Ovary (tissue), 9 donors: ENCODE results near the gene OGA. TPM values are rescaled to one million over a fixed set of nuclear protein-coding genes. Genes with fewer than 3 reads are reported as not detected.

Source experiments
- DNase-seq, 5 donors: peaks; one replicate each; pipeline ENCODE4 v3.0.0-alpha.2; 2019 to 2020
- H3K27ac ChIP-seq, 2 donors: fragments of 200-600 bp; one replicate each; pipeline versions ENCODE4 v1.5.1 to v1.8.0; 2019 to 2022
- H3K27me3 ChIP-seq: fragments of 200-600 bp; one replicate; pipeline ENCODE4 v1.8.0; 2022
- H3K36me3 ChIP-seq: fragments of 200-600 bp; sonication (generic); one replicate; pipeline ENCODE4 v1.5.1; 2019
- H3K4me1 ChIP-seq: one replicate; pipeline ENCODE4 v1.8.1; 2013; ENCODE audit warnings: mild to moderate bottlenecking, moderate library complexity; ENCODE audit not compliant: insufficient read depth
- H3K4me3 ChIP-seq: fragments of 200-600 bp; sonication (generic); one replicate; pipeline ENCODE4 v1.5.1; 2017
- H3K9me3 ChIP-seq, 2 donors: fragments of 200-600 bp in 1 of 2; sonication (generic) in 1 of 2; one replicate each; pipeline versions ENCODE4 v1.5.1 to v1.8.1; 2013 to 2019; ENCODE audit warnings: mild to moderate bottlenecking in 1 of 2, moderate library complexity in 1 of 2
- CTCF ChIP-seq, 3 donors: fragments of 450-650 bp in 2 of 3; fragments of 200-600 bp in 1 of 3; IDR thresholded peaks; one replicate each; pipeline versions ENCODE4 v1.5.1 to v1.8.0; 2016 to 2022; ENCODE audit warnings: antibody characterized with exemption in 3 of 3, mild to moderate bottlenecking in 1 of 3
- EP300 ChIP-seq: sonication (generic); formaldehyde crosslinking; IDR thresholded peaks from one replicate; pipeline ENCODE4 v1.6.1; 2017; ENCODE audit warnings: antibody characterized with exemption
- POLR2A ChIP-seq: fragments of 450-650 bp; IDR thresholded peaks from one replicate; pipeline ENCODE4 v1.6.1; 2017; ENCODE audit warnings: antibody characterized with exemption, mild to moderate bottlenecking, moderate library complexity
- WGBS, 3 donors: extraction: QIAGEN DNeasy Blood & Tissue Kit in 1 of 3; methylation state at CpG; one replicate each; pipeline versions ENCODE4 v1.1.5 to v1.1.7; 2013 to 2017; 5-methylcytosine and 5-hydroxymethylcytosine counted together
- intact Hi-C, 4 donors: fragments of 100-400 bp; cut with DNase I; formaldehyde crosslinking; loops; one replicate each; pipeline versions ENCODE4 v1.11.0 to v1.15.1; 2022 to 2023
- polyA plus RNA-seq, 2 donors: library from polyadenylated mRNA; stranded (reverse); fragments of 200-250 nt in 1 of 2; fragments of 350-450 nt in 1 of 2; fragmentation: Illumina TruSeq in 1 of 2; extraction: RNeasy Lipid Tissue Mini Kit (QIAGEN cat#74804) in 1 of 2; gene quantifications; one replicate each; pipeline ENCODE4 v1.2.3, GENCODE V29; 2013 to 2014
- total RNA-seq, 7 donors: library from RNA; depleted of rRNA in 2 of 7; stranded (reverse); fragments of >200 nt in 2 of 7; fragmentation: NEBNext Ultra II Directional in 3 of 7; extraction: Animal tissue kit (Norgen Biotek cat#: 25700) in 3 of 7; gene quantifications; one replicate each; pipeline versions ENCODE4 v1.1.0 to v1.2.4, GENCODE V29; 2016 to 2023
- donor health status: DM: no; HTN: no; CAD: no; lungs with moderate emphysema.
- donor health status: DM: no; HTN: no; CAD: no.
- donor health status: Bipolar disorder and iron deficiency.
- donor health status: DM: yes; HTN: yes; CAD: no.
- donor health status: DM: no; HTN: no; CAD: no.
- donor health status: DM: yes; HTN: yes; CAD: no.

The OGA gene
- total and polyA plus RNA-seq, 9 donors = 58.9 to 134 (median 102) TPM

DNA sequence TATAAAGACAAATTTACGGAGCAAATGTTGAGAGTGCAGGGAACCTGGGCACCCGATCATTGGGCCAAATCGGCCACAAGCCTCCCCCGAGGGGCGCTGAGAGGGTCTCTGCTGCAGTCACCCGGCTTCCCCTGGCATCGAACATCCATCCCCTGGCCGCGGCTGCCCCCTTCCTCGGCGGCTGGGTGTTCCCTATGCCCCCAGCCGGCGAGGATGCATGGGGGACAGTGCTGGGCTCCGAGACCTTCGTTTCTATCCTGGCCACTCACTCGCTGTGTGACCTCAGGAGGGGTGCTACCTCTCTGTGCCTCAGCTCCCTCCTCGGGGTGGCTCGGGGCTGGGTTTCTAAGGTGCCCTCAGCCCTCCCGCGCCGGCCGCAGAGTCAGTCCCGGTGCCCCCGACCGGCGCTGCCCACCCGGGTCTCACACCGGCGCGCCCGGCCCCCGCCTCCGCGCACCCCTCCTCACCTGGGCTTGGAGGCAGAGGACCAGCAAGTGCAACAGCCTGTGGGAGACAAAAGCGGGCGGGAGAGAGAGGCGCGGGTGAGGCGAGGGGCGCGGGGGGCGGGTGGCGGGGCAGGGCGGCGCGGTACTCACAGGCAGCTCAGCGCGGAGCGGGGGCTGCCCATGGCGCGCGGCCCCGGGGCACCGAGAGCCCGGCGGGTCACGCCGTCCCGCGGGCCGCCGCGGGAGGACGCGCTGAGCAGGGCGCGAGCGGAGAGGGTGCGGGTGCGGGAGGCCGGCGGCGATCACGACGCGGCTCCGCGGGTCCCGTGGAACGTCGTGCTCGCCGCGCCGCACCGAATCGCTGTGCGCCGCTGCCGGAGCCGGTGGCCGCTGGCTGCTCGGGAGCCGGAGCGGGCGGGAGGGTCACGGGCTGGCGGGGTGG lies 42.7 kb downstream of the OGA start, which contains the start of gene FGF8:
TSS of gene FGF8 (minus strand) at position 842 of the 888 bp plus-strand sequence. CDS start at position 628, 214 bp downstream.
- WGBS, 3 donors = 1 to 2% (median 1%) methylated on average over 50 to 98 of the region's 98 CpGs
- H3K27me3 ChIP-seq = no peaks in the 10 kb centered on the region
- DNase-seq = no peak

GRCh38 chr10:101774589-101775272 lies 43.5 kb downstream of the OGA start:
- Histone ChIP-seq H3K27ac (no peak overlapping the region), H3K36me3 (no peaks in the 10 kb centered on the region), H3K27me3 (no peaks in the 10 kb centered on the region), H3K4me3 (no peak overlapping the region), H3K9me3 (no peaks in the 10 kb centered on the region), H3K4me1 (peaks cover 5% of the 10 kb centered on the region)
- intact Hi-C loops = loop anchor here (5.0 to 10.0 kb wide), 6 partner anchors 170 to 560 kb away; no protein-coding TSS in a partner anchor
- DNase-seq = no peak
- 8 to 9% (median 9%) methylated on average over 30 to 32 of the region's 32 CpGs for WGBS, 3 donors
- no peak for TF ChIP-seq CTCF (IDR thresholded peaks at IDR 0.05)
- TF ChIP-seq EP300 = no peak

More for the DNA sequence above, 42.7 kb downstream of the OGA start, which contains the start of gene FGF8:
- H3K27ac ChIP-seq = no peak within 1 kb of the TSS
- H3K4me3 ChIP-seq = no peak within 1 kb of the TSS
- intact Hi-C loops = loop anchor here (5.0 to 10.0 kb wide), 6 partner anchors 171 to 561 kb away; no protein-coding TSS in a partner anchor
- H3K36me3 ChIP-seq = no peaks in the 10 kb centered on the region
- TF ChIP-seq CTCF (IDR thresholded peaks at IDR 0.05) (no peak), POLR2A (no peak), EP300 (no peak)
- H3K9me3 ChIP-seq = no peaks in the 10 kb centered on the region
- peaks cover 10% of the 10 kb centered on the region for H3K4me1 ChIP-seq

DNA sequence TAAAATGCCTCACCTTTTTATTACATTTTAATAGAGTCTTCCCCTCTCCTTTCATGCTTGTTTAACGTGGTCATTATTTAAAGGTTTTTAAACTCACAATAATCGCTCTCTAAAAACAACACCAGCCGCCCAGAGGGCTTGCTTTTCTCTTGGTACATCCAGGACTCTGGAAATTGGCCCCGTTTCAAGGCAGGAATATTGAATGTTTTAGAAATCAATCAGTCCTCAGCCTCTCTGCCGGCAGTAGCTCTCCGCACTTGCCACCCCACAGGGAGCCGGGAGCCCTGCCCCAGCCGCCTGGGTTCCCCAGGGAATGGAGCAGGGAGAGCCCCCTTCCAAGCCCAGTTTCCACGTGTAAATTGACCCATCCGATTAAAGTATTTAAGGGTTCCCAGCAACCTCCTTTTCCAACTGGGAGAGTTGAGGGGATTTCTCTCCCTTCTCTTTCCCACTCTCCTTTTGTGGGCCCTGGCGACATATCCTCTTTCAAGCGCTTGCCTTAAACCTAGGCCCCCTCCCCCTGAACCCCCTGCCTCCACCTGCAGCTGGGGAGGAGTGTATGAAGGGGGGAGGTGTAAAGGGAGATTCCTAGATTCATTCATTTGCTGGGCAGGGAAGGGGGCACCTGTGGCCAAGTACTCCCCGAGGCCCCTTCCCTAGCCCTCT lies 44.2 kb downstream of the OGA start:
- 13 to 14% (median 14%) methylated on average over 13 of the region's 13 CpGs for WGBS, 3 donors
- TF ChIP-seq CTCF (IDR thresholded peaks at IDR 0.05) (no peak), EP300 (no peak), POLR2A (no peak)
- no peak overlapping the region for H3K4me3 ChIP-seq
- no peaks in the 10 kb centered on the region for H3K4me1 ChIP-seq
- no peaks in the 10 kb centered on the region for H3K27me3 ChIP-seq
- H3K36me3 ChIP-seq = no peaks in the 10 kb centered on the region
- H3K27ac ChIP-seq = no peak overlapping the region
- H3K9me3 ChIP-seq = no peaks in the 10 kb centered on the region
- intact Hi-C loops = loop anchor here in 3 of 4 donors (10.0 kb wide), 4 partner anchors 169 to 559 kb away; no protein-coding TSS in a partner anchor
- DNase-seq = no peak
